ENCODE data around the gene C9.

- TF ChIP-seq CTCF (IDR thresholded peaks at IDR 0.05): no peak
- no peak for TF ChIP-seq POLR2A (IDR thresholded peaks at IDR 0.05)
These were observed 35.1 kb upstream of the C9 start for GRCh38 chr5:39399135-39400036.

Data from testis (tissue), 2 donors.